HCT116 (cell line): ENCODE results near the gene CCND1. TPM values are rescaled to one million over a fixed set of nuclear protein-coding genes. Genes with fewer than 3 reads are reported as not detected.

Experiments
- ATAC-seq: fragments of 200-7000 bp; cut with Tn5 transposase; 2 replicates; pipeline ENCODE4 v1.9.1; 2020; ENCODE audit warnings: mild to moderate bottlenecking, moderate library complexity
- BruUV-seq: library from RNA; stranded (reverse); fragments of 400-500 nt; replicated peaks from 2 replicates; lab custom pipeline; 2021; lab: Mats Ljungman, UMichigan
- CTCF ChIA-PET: fragments of 300-600 bp; sonication (Branson Sonifier 250); formaldehyde crosslinking; loops from one replicate; lab custom pipeline; 2021; ENCODE audit warnings: antibody characterized with exemption; lab: Charles Lee
- POLR2A ChIA-PET: fragments of 300-600, 350-600 bp; sonication (Branson Sonifier 250); formaldehyde crosslinking; loops from one replicate; lab custom pipeline; 2021; ENCODE audit warnings: antibody characterized with exemption; lab: Charles Lee
- RAD21 ChIA-PET, 2 experiments: fragments of 300-600 bp; sonication (Branson Sonifier 250); formaldehyde crosslinking; loops; one replicate each; lab custom pipeline; 2023; ENCODE audit warnings: low total read pairs in 2 of 2; ENCODE audit not compliant: uncharacterized antibody in 2 of 2, unreplicated experiment in 2 of 2, low non-redundant PET in 1 of 2; lab: Charles Lee
- DNase-seq: peaks from one replicate; pipeline ENCODE4 v3.0.0-alpha.2; 2010; ENCODE audit warnings: low read depth, low spot score
- H2AFZ ChIP-seq: fragments of 200-600 bp; shearing (Covaris generic), sonication (generic); 2 replicates; pipeline ENCODE4 v1.6.1; 2017; ENCODE audit warnings: low read depth, mixed run types, mixed read lengths, antibody characterized with exemption, low read length; ENCODE audit not compliant: poor library complexity, severe bottlenecking
- H3K27ac ChIP-seq: 2 replicates; pipeline ENCODE4 v1.5.1; 2012; ENCODE audit warnings: low read depth, low read length
- H3K27me3 ChIP-seq: fragments of 200-600 bp; sonication (generic); 2 replicates; pipeline ENCODE4 v1.6.1; 2016; ENCODE audit warnings: mixed run types, low read length, mixed read lengths; ENCODE audit not compliant: insufficient read depth
- H3K36me3 ChIP-seq, 2 experiments: fragments of 200-500 bp in 1 of 2; fragments of 200-600 bp in 1 of 2; sonication (Bioruptor generic) in 1 of 2; sonication (generic) in 1 of 2; 2 replicates each; pipeline versions ENCODE4 v1.5.1 to v1.6.1; 2014 to 2016; ENCODE audit warnings: low read length in 2 of 2, inconsistent platforms in 1 of 2, mixed read lengths in 1 of 2, mixed run types in 1 of 2; ENCODE audit not compliant: insufficient read depth in 2 of 2, control insufficient read depth in 1 of 2
- H3K4me1 ChIP-seq, 2 experiments: fragments of 200-600 bp in 1 of 2; sonication (generic) in 1 of 2; 2 replicates each; pipeline versions ENCODE4 v1.5.1 to v1.6.1; 2012 to 2017; ENCODE audit warnings: low read length in 2 of 2, inconsistent platforms in 1 of 2, mild to moderate bottlenecking in 1 of 2, mixed read lengths in 1 of 2, mixed run types in 1 of 2, moderate library complexity in 1 of 2; ENCODE audit not compliant: insufficient read depth in 2 of 2, control insufficient read depth in 1 of 2
- H3K4me2 ChIP-seq: fragments of 200-600 bp; sonication (generic); 2 replicates; pipeline ENCODE4 v1.6.1; 2017; ENCODE audit warnings: mixed run types, low read length, mixed read lengths
- H3K4me3 ChIP-seq, 2 experiments: fragments of 200-600 bp in 1 of 2; sonication (generic) in 1 of 2; replicated peaks in 1 of 2; 2 replicates each; pipeline ENCODE4 v1.5.1; 2011 to 2016; ENCODE audit warnings: low read length in 2 of 2, control low read depth in 1 of 2, low read depth in 1 of 2, mild to moderate bottlenecking in 1 of 2, mixed read lengths in 1 of 2, mixed run types in 1 of 2
- H3K79me2 ChIP-seq: fragments of 200-600 bp; sonication (generic); 2 replicates; pipeline ENCODE4 v1.6.1; 2017; ENCODE audit warnings: mild to moderate bottlenecking, mixed run types, low read length, moderate library complexity, mixed read lengths; ENCODE audit not compliant: insufficient read depth
- H3K9ac ChIP-seq: fragments of 200-600 bp; sonication (generic); 2 replicates; pipeline ENCODE4 v1.6.1; 2016; ENCODE audit warnings: low read length, mixed read lengths
- H3K9me2 ChIP-seq: fragments of 200-600 bp; sonication (generic), shearing (Covaris generic); 2 replicates; pipeline ENCODE4 v1.6.1; 2017; ENCODE audit warnings: mixed run types, mild to moderate bottlenecking, moderate library complexity; ENCODE audit not compliant: insufficient read depth
- H3K9me3 ChIP-seq, 2 experiments: fragments of 200-500 bp in 1 of 2; fragments of 200-600 bp in 1 of 2; sonication (Bioruptor generic) in 1 of 2; sonication (generic) in 1 of 2; 2 replicates each; pipeline ENCODE4 v1.6.1; 2014 to 2017; ENCODE audit warnings: low read length in 2 of 2, mixed read lengths in 2 of 2, inconsistent platforms in 1 of 2, low read depth in 1 of 2, mild to moderate bottlenecking in 1 of 2, mixed run types in 1 of 2, moderate library complexity in 1 of 2; ENCODE audit not compliant: control insufficient read depth in 1 of 2, insufficient read depth in 1 of 2
- H4K20me1 ChIP-seq: fragments of 200-600 bp; sonication (generic), shearing (Covaris generic); 2 replicates; pipeline ENCODE4 v1.6.1; 2017; ENCODE audit warnings: mixed run types, mild to moderate bottlenecking, moderate library complexity; ENCODE audit not compliant: insufficient read depth
- CBX3 ChIP-seq: IDR thresholded peaks from 2 replicates; pipeline ENCODE4 v1.6.1; 2012; ENCODE audit warnings: low read depth
- CEBPB ChIP-seq: IDR thresholded peaks from 2 replicates; pipeline ENCODE4 v1.6.1; 2012; ENCODE audit warnings: low read depth
- EGR1 ChIP-seq: IDR thresholded peaks from 2 replicates; pipeline ENCODE4 v1.6.1; 2012; ENCODE audit warnings: low read depth
- ELF1 ChIP-seq: IDR thresholded peaks from 2 replicates; pipeline ENCODE4 v1.6.1; 2012; ENCODE audit warnings: low read depth, borderline replicate concordance
- EZH2 ChIP-seq: fragments of 200-600 bp; sonication (generic); IDR thresholded peaks from 2 replicates; pipeline ENCODE4 v1.6.1; 2017; ENCODE audit warnings: antibody characterized with exemption, mixed run types
- EZH2phosphoT487 ChIP-seq: fragments of 200-600 bp; IDR thresholded peaks from 2 replicates; pipeline ENCODE4 v1.6.1; 2018; ENCODE audit warnings: antibody characterized with exemption, borderline replicate concordance
- FOSL1 ChIP-seq: IDR thresholded peaks from 2 replicates; pipeline ENCODE4 v1.6.1; 2012; ENCODE audit warnings: low read depth
- POLR2A ChIP-seq: IDR thresholded peaks from 2 replicates; pipeline ENCODE4 v1.7.0; 2011; ENCODE audit warnings: borderline replicate concordance; ENCODE audit not compliant: insufficient read depth, insufficient read length; ENCODE audit errors: extremely low read depth
- POLR2AphosphoS5 ChIP-seq: IDR thresholded peaks from 2 replicates; pipeline ENCODE4 v1.6.1; 2011; ENCODE audit warnings: mild to moderate bottlenecking, low read depth, low read length, moderate library complexity
- RAD21 ChIP-seq: IDR thresholded peaks from 2 replicates; pipeline ENCODE4 v1.6.1; 2012; ENCODE audit warnings: low read depth, mild to moderate bottlenecking
- SIN3A ChIP-seq: IDR thresholded peaks from 2 replicates; pipeline ENCODE4 v1.6.1; 2012; ENCODE audit warnings: low read depth
- SRF ChIP-seq: IDR thresholded peaks from 2 replicates; pipeline ENCODE4 v1.6.1; 2012; ENCODE audit warnings: low read depth
- TCF7L2 ChIP-seq: IDR thresholded peaks from 2 replicates; pipeline ENCODE4 v1.7.0; 2011; ENCODE audit warnings: borderline replicate concordance, inconsistent platforms; ENCODE audit not compliant: insufficient read depth, insufficient read length; ENCODE audit errors: extremely low read depth
- YY1 ChIP-seq: IDR thresholded peaks from 2 replicates; pipeline ENCODE4 v1.6.1; 2011; ENCODE audit warnings: low read length, low read depth, moderate library complexity, mild to moderate bottlenecking; ENCODE audit not compliant: insufficient replicate concordance; ENCODE audit errors: extremely low read depth
- ZFX ChIP-seq: fragments of 450-650 bp; IDR thresholded peaks from 2 replicates; pipeline ENCODE4 v1.6.1; 2017
- ZNF274 ChIP-seq: fragments of 200-500 bp; sonication (Bioruptor generic); IDR thresholded peaks from 2 replicates; pipeline ENCODE4 v1.6.1; 2014; ENCODE audit warnings: mild to moderate bottlenecking, low read depth, low read length, inconsistent platforms
- intact Hi-C: fragments of 100-400 bp; cut with micrococcal nuclease; formaldehyde crosslinking; loops from 2 replicates; pipeline ENCODE4 v1.10.0; 2022
- total RNA-seq: library from RNA; stranded (reverse); gene quantifications from one replicate; pipeline ENCODE4 v1.2.1, GENCODE V29; 2021; ENCODE audit not compliant: unreplicated experiment
- TF ChIP-seq, protein P1 (sequence below): IDR thresholded peaks from 2 replicates; pipeline ENCODE4 v1.6.1; 2012

The CCND1 gene
- total RNA-seq, 1 experiment from 2014 or later, result 601 TPM

DNA sequence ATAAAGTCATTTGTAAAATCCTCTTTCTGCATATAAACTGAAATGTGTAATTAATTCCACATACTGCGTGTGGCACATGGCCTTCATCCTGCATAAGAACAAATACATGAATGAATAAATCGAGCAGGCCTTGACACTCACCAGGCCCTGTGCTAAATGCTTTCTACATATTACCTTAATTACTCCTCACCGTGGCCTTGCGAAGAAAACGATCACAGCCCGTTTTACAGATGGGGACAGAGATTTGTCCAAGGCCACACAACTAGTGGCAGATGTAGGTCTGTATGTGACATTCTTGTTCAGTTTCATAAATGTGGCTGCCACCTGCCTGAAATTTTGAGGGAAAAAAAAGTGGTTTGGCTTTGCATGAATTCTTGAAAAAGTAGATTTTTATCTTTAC, 5.8 kb upstream of the CCND1 start:
- Histone ChIP-seq H3K79me2 (peaks cover 5% of the 10 kb centered on the region; the same call in 1 of the 2 replicates), H2AFZ (no peak overlapping the region), H3K36me3 (no peaks in the 10 kb centered on the region), H3K4me2 (no peak overlapping the region), H3K4me1 (peaks cover 10 to 57% of the 10 kb centered on the region in 2 experiments), H4K20me1 (no peaks in the 10 kb centered on the region), H3K9me3 (no peaks in the 10 kb centered on the region), H3K27ac (no peak overlapping the region), H3K9ac (0 out of 2 replicates have a peak overlapping the region, but pooled peaks have one; percentile 100), H3K27me3 (no peaks in the 10 kb centered on the region), H3K4me3 (no peak overlapping the region), H3K9me2 (no peaks in the 10 kb centered on the region)
- no TSS peak for BruUV-seq
- DNase-seq, result no peak
- ATAC-seq, result no peak
- ChIA-PET POLR2A (no interaction called here), CTCF (no interaction called here), RAD21 (no interaction called here)
- intact Hi-C loops, result loop anchor here (5.0 kb wide), 2 partner anchors 138 to 253 kb away; no protein-coding TSS in a partner anchor
- TF ChIP-seq POLR2AphosphoS5 (no peak), FOSL1 (no peak), RAD21 (no peak), SIN3A (no peak), CEBPB (no peak), EZH2 (no peak), TCF7L2 (no peak), ZFX (no peak), ELF1 (no peak), POLR2A (no peak), ZNF274 (no peak), EZH2phosphoT487 (no peak), SRF (no peak), EGR1 (no peak), CBX3 (no peak), YY1 (no peak)
- TF ChIP-seq, protein P1, sequence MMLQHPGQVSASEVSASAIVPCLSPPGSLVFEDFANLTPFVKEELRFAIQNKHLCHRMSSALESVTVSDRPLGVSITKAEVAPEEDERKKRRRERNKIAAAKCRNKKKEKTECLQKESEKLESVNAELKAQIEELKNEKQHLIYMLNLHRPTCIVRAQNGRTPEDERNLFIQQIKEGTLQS, result no peak
